Stimulated activated naive CD8-positive, alpha-beta T cell treated with anti-CD3 and anti-CD28 coated beads, Interleukin-15, Interleukin-2, amounts not matched to agents 100 ng/mL and 50 ng/mL, for 24 hours (primary cell): Measurements from ENCODE around the gene BCL6B.

Experiments
- H3K27ac Mint-ChIP-seq: one replicate; pipeline ENCODE4 v1.8.0; 2021; ENCODE audit warnings: mild to moderate bottlenecking, mixed read lengths
- H3K27me3 Mint-ChIP-seq: one replicate; pipeline ENCODE4 v1.8.0; 2021; ENCODE audit warnings: mixed read lengths
- H3K36me3 Mint-ChIP-seq: one replicate; pipeline ENCODE4 v1.8.0; 2021; ENCODE audit warnings: low read depth, mixed read lengths
- H3K4me1 Mint-ChIP-seq: one replicate; pipeline ENCODE4 v1.8.0; 2021; ENCODE audit warnings: low read depth, mixed read lengths
- H3K4me3 Mint-ChIP-seq: one replicate; pipeline ENCODE4 v1.8.0; 2021; ENCODE audit warnings: mild to moderate bottlenecking, mixed read lengths
- H3K9me3 Mint-ChIP-seq: one replicate; pipeline ENCODE4 v1.8.0; 2021; ENCODE audit warnings: mixed read lengths

The BCL6B gene

GRCh38 chr17:7002288-7003047, 20.4 kb upstream of the BCL6B start:
- Mint-ChIP-seq H3K4me3 (no peak overlapping the region), H3K27ac (no peak overlapping the region), H3K27me3 (no peaks in the 10 kb centered on the region), H3K36me3 (peaks cover 33% of the 10 kb centered on the region), H3K9me3 (no peaks in the 10 kb centered on the region), H3K4me1 (peaks cover 6% of the 10 kb centered on the region)

GRCh38 chr17:7003745-7004144, 19.1 kb upstream of the BCL6B start:
- H3K27ac Mint-ChIP-seq = no peak overlapping the region
- H3K4me1 Mint-ChIP-seq = peaks cover 13% of the 10 kb centered on the region
- no peak overlapping the region for H3K4me3 Mint-ChIP-seq
- no peaks in the 10 kb centered on the region for H3K9me3 Mint-ChIP-seq
- no peaks in the 10 kb centered on the region for H3K27me3 Mint-ChIP-seq
- peaks cover 27% of the 10 kb centered on the region for H3K36me3 Mint-ChIP-seq

GRCh38 chr17:7004398-7005253, 18.2 kb upstream of the BCL6B start:
- Mint-ChIP-seq H3K27me3 (no peaks in the 10 kb centered on the region), H3K4me1 (peaks cover 22% of the 10 kb centered on the region), H3K27ac (no peak overlapping the region), H3K9me3 (no peaks in the 10 kb centered on the region), H3K4me3 (no peak overlapping the region), H3K36me3 (peaks cover 27% of the 10 kb centered on the region)

DNA sequence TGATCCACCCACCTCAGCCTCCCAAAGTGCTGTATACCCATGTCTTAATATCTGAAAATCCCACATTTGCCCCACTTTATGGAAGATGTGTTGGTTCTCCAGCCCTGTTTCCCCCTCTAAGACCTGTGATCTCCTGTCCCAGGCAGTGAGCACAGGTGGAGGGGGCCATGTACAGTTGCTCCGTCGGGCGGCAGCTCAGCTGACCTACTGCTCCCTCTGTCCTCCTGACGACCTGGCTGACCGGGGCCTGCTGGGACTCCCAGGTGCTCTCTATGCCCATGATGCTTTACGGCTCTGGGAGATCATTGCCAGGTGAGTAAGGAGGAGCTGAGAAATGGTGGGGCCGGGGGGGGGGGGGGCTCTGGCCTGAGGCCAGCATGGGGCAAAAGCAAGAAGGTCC, 17.1 kb upstream of the BCL6B start:
- Mint-ChIP-seq H3K27ac (no peak overlapping the region), H3K9me3 (no peaks in the 10 kb centered on the region), H3K4me1 (peaks cover 32% of the 10 kb centered on the region), H3K36me3 (peaks cover 21% of the 10 kb centered on the region), H3K4me3 (no peak overlapping the region), H3K27me3 (no peaks in the 10 kb centered on the region)

- Mint-ChIP-seq H3K27me3 (no peaks in the 10 kb centered on the region), H3K27ac (no peak overlapping the region), H3K4me1 (peaks cover 46% of the 10 kb centered on the region), H3K9me3 (no peaks in the 10 kb centered on the region), H3K4me3 (no peak overlapping the region), H3K36me3 (peaks cover 9% of the 10 kb centered on the region)
Measured at GRCh38 chr17:7007143-7007542, 15.7 kb upstream of the BCL6B start.

- Mint-ChIP-seq H3K27me3 (no peaks in the 10 kb centered on the region), H3K4me3 (peak overlapping the region; percentile 97), H3K4me1 (peaks cover 53% of the 10 kb centered on the region), H3K9me3 (no peaks in the 10 kb centered on the region), H3K36me3 (peaks cover 20% of the 10 kb centered on the region), H3K27ac (peak overlapping the region; percentile 21)
Measured at GRCh38 chr17:7010523-7010922, 12.3 kb upstream of the BCL6B start.

DNA sequence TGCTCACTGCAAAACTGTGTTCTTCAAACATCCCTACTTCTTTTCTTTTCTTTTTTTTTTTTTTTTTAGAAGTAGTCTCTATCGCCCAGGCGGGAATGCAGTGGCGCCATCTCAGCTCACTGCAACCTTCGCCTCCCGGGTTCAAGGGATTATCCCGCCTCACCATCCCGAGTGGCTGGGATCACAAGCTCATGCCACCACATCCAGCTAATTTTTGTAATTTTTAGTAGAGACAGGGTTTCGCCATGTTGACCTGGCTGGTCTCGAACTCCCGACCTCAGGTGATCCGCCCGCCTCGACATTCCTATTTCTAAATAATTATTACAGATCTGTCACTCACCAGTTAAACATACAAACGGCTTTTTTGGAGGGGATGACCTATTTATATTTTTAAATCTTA, 11.4 kb upstream of the BCL6B start:
- peaks cover 20% of the 10 kb centered on the region for H3K36me3 Mint-ChIP-seq
- peaks cover 62% of the 10 kb centered on the region for H3K4me1 Mint-ChIP-seq
- no peaks in the 10 kb centered on the region for H3K27me3 Mint-ChIP-seq
- no peaks in the 10 kb centered on the region for H3K9me3 Mint-ChIP-seq
- H3K4me3 Mint-ChIP-seq = peak overlapping the region; percentile 97
- H3K27ac Mint-ChIP-seq = peak overlapping the region; percentile 99

DNA sequence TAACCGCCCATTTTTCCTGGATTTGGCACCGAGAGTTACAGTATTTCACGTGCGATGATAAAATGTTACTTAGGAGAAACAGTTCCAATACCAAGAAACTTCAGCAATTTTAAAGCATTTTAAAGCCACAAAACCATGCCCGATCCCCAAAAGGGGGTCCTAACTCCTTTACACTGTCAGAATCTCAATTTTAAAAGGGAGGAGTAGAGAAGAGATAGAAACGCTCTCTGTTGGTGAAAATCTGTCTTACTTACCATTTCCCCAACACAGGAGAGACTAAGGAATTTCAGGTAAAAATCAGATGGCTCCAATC, 11.0 kb upstream of the BCL6B start:
- Mint-ChIP-seq H3K9me3 (no peaks in the 10 kb centered on the region), H3K4me1 (peaks cover 67% of the 10 kb centered on the region), H3K4me3 (peak overlapping the region; percentile 97), H3K27me3 (no peaks in the 10 kb centered on the region), H3K36me3 (peaks cover 21% of the 10 kb centered on the region), H3K27ac (peak overlapping the region; percentile 99)

- Mint-ChIP-seq H3K36me3 (peaks cover 29% of the 10 kb centered on the region), H3K27ac (peak overlapping the region; percentile 99), H3K27me3 (no peaks in the 10 kb centered on the region), H3K4me3 (peak overlapping the region; percentile 97), H3K4me1 (peaks cover 71% of the 10 kb centered on the region), H3K9me3 (no peaks in the 10 kb centered on the region)
Measured at GRCh38 chr17:7014261-7014994, 8.4 kb upstream of the BCL6B start.

DNA sequence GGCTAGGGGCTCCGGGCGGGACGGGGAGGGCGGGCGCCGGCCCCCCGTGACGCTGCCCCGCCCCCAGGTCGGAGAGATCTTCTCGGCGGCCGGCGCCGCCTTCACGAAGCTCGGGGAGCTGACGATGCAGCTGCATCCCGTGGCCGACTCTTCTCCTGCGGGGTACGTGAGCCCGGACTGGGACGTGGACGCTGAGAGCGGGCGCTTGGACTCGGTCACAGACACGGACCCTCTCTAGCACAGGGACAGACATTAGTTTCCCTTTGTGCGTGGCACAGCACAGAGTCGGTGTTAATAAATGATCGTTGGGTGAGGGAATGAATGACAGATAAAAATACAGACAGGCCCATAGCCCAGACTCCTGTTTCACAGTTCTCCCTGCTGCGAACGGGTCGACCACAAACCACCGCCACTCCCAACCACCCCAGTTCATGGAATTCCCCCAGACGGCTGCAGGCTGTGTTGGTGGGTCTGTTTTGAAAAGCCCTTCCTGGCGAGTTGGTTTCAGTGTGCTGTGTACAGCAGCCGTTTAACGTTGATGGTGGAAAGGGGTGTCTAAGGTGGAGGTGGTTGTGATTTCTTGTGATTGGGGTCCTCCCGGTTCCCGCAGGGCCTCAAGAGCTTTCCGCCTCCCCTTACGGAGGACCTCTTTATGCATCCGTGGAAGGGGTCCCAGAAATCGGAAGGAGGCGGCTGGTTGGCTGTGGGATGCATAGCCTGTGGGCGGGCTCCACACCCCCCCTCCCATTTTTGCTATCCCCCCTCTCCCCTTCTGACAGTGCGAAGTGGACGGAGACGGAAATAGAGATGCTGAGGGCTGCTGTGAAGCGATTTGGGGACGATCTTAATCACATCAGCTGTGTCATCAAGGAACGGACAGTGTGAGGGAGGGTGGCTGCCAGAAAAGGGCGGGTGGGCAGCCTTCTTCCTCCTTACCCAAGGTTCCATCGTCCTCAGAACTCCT, 7.6 kb upstream of the BCL6B start:
- H3K4me1 Mint-ChIP-seq = peaks cover 63% of the 10 kb centered on the region

DNA sequence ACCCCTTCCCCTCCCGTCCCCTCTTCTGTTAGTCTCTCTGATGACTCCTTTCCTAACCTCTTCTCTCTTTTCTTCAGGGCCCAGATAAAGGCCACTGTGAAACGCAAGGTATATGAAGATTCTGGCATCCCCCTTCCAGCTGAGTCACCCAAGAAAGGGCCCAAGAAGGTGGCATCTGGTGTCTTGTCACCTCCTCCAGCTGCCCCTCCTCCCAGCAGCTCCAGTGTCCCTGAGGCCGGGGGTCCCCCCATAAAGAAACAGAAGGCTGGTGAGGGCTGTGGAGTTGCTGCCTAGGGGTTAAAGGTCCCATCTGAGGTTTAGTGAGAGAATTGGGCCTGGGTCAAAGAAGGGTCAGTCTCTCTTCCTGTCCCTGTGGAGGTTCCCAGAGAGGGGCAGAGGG, 6.4 kb upstream of the BCL6B start:
- H3K4me1 Mint-ChIP-seq = peaks cover 60% of the 10 kb centered on the region
- H3K27ac Mint-ChIP-seq = peak overlapping the region; percentile 97
- H3K9me3 Mint-ChIP-seq = no peaks in the 10 kb centered on the region
- peak overlapping the region; percentile 97 for H3K4me3 Mint-ChIP-seq
- peaks cover 25% of the 10 kb centered on the region for H3K36me3 Mint-ChIP-seq
- H3K27me3 Mint-ChIP-seq = no peaks in the 10 kb centered on the region

More for the DNA sequence above, 7.6 kb upstream of the BCL6B start:
- Mint-ChIP-seq H3K27ac (peak overlapping the region; percentile 97), H3K9me3 (no peaks in the 10 kb centered on the region), H3K27me3 (no peaks in the 10 kb centered on the region), H3K4me3 (peak overlapping the region; percentile 97), H3K36me3 (peaks cover 25% of the 10 kb centered on the region)

DNA sequence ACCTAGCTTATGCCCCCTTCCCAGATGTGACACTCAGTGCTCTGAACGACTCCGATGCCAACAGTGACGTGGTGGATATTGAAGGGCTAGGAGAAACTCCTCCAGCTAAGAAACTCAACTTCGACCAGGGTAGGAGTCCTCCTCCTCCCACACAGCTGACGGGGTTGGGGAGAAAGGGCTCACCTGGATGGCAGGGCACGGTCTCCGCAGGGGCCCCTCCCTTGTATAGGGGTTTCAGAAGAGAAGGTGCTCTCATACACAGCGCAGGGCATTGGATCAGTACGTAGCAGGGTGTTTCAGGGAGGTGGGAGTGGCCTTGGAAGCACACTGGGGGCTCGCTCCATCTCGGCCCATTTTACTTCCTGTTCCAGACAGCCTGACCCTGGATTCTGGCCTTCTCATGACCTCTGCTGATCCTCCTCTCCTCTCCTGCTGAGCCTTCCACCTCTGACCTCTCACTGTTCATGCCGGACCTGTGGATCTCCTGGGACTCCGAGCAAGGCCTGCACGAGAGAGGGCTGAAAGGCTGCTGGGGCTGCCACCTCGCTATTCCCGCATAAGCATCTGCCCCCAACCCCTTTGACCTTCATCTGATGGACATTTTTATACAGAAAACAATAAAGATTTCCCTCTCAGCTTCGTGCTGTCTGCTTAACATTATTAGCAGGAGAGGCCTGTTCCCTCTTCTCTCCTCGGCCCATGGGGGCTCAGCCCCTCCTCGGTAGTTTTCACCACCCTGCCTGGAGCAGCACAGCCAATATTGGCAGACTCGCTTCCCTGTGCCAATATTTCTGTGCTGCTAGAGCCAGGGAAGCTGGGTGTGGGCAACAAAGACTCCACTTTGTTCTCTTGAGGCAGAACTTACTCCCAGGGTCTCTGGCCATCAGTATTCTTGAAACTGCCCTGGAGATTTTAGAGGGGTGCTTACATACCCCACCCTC, 5.7 kb upstream of the BCL6B start:
- Mint-ChIP-seq H3K36me3 (peaks cover 25% of the 10 kb centered on the region), H3K27me3 (no peaks in the 10 kb centered on the region), H3K4me3 (peak overlapping the region; percentile 24), H3K9me3 (no peaks in the 10 kb centered on the region), H3K27ac (peak overlapping the region; percentile 6), H3K4me1 (peaks cover 60% of the 10 kb centered on the region)

- Mint-ChIP-seq H3K36me3 (peaks cover 25% of the 10 kb centered on the region), H3K27ac (peak overlapping the region; percentile 6), H3K4me3 (no peak overlapping the region), H3K4me1 (peaks cover 64% of the 10 kb centered on the region), H3K27me3 (no peaks in the 10 kb centered on the region), H3K9me3 (no peaks in the 10 kb centered on the region)
Measured at GRCh38 chr17:7017827-7018200, 5.0 kb upstream of the BCL6B start.
